Endothelial cell of umbilical vein (primary cell): ENCODE measurements around the gene TSHZ3.

Experiments used
- EZH2 ChIP-seq: IDR thresholded peaks from 2 replicates; pipeline ENCODE4 v1.6.1; 2012; ENCODE audit warnings: borderline replicate concordance, low read depth, mild to moderate bottlenecking, moderate library complexity, low read length, inconsistent platforms; ENCODE audit not compliant: severe bottlenecking
- FOS ChIP-seq: IDR thresholded peaks from 2 replicates; pipeline ENCODE4 v1.6.1; 2011; ENCODE audit warnings: mild to moderate bottlenecking, low read length, moderate library complexity, borderline replicate concordance; ENCODE audit not compliant: insufficient read depth
- GATA2 ChIP-seq: IDR thresholded peaks from 2 replicates; pipeline ENCODE4 v1.7.0; 2011; ENCODE audit warnings: low read depth, mild to moderate bottlenecking, moderate library complexity, mixed read lengths, low read length; ENCODE audit not compliant: insufficient read length, insufficient read depth
- JUN ChIP-seq: IDR thresholded peaks from 2 replicates; pipeline ENCODE4 v1.6.1; 2011; ENCODE audit warnings: borderline replicate concordance, low read depth; ENCODE audit not compliant: insufficient read length, insufficient read depth
- MAX ChIP-seq: IDR thresholded peaks from 2 replicates; pipeline ENCODE4 v1.6.1; 2011; ENCODE audit not compliant: insufficient read depth, insufficient read length
- MYC ChIP-seq: IDR thresholded peaks from one replicate; pipeline ENCODE4 v1.6.1; 2011; ENCODE audit warnings: mild to moderate bottlenecking, low read depth, low read length
- POLR2A ChIP-seq: IDR thresholded peaks from 2 replicates; pipeline ENCODE4 v1.6.1; 2012; ENCODE audit warnings: low read depth, mild to moderate bottlenecking, control low read depth, low read length
- POLR2AphosphoS5 ChIP-seq: IDR thresholded peaks from 2 replicates; pipeline ENCODE4 v1.6.1; 2012; ENCODE audit warnings: low read depth, mild to moderate bottlenecking, control low read depth, low read length, moderate library complexity; ENCODE audit not compliant: insufficient read depth
- TF ChIP-seq, protein P1 (sequence below), 2 donors: IDR thresholded peaks; 1 replicate in 1 of 2; 2 replicates in 1 of 2; pipeline ENCODE4 v1.5.1; 2011; ENCODE audit warnings: low read length in 2 of 2, mild to moderate bottlenecking in 2 of 2, moderate library complexity in 2 of 2, control low read depth in 1 of 2, inconsistent platforms in 1 of 2, low read depth in 1 of 2; ENCODE audit not compliant: insufficient read depth in 1 of 2; ENCODE audit errors: extremely low read depth in 1 of 2

DNA sequence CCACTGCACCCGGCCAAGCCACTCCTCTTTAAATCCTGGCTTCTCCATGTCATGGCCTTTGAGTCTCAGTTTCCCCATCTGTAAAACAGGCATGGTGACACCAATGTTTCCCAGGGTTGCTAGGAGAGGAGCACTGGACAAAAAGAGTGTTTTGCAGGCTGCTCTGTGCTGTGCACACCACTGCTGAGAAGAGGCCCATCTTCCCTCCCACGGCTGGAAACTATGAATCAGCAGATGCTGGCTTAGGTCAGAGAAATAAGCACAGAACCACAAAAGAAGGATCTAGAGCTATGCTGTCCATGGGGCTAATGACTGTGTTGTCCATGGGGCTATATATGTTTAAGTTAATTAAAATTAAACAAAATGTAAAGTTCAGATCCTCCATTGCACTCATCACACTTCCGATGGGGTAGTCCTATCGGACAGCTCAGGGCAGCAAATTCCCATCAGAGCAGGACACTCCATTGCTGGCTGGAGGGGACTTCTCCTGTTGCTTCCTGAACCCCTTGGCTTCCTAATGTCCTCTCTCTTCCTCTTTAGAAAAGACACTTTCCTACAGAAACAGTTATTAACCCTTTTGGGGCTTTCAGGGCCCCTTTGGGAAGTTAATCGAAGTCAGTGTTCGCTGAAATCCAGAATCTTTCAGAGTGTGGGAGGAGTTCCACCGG is 37.1 kb downstream of the TSHZ3 start:
- TF ChIP-seq, protein P1, sequence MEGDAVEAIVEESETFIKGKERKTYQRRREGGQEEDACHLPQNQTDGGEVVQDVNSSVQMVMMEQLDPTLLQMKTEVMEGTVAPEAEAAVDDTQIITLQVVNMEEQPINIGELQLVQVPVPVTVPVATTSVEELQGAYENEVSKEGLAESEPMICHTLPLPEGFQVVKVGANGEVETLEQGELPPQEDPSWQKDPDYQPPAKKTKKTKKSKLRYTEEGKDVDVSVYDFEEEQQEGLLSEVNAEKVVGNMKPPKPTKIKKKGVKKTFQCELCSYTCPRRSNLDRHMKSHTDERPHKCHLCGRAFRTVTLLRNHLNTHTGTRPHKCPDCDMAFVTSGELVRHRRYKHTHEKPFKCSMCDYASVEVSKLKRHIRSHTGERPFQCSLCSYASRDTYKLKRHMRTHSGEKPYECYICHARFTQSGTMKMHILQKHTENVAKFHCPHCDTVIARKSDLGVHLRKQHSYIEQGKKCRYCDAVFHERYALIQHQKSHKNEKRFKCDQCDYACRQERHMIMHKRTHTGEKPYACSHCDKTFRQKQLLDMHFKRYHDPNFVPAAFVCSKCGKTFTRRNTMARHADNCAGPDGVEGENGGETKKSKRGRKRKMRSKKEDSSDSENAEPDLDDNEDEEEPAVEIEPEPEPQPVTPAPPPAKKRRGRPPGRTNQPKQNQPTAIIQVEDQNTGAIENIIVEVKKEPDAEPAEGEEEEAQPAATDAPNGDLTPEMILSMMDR (IDR thresholded peaks at IDR 0.05; ENCODE audit: extremely low read depth in 1 of 2, insufficient read depth in 1 of 2, low read depth in 1 of 2, low read length in 2 of 2), result no peak
- no peak for TF ChIP-seq MAX
- TF ChIP-seq JUN, result no peak
- no peak for TF ChIP-seq POLR2A
- TF ChIP-seq EZH2, result no peak
- no peak for TF ChIP-seq POLR2AphosphoS5
- TF ChIP-seq GATA2, result no peak
- TF ChIP-seq MYC, result no peak
- TF ChIP-seq FOS, result no peak
